ENCODE results near the gene INPP4B. TPM values are rescaled to one million over a fixed set of nuclear protein-coding genes. Genes with fewer than 3 reads are reported as not detected.

INPP4B gene
- polyA plus RNA-seq, 1 of the 3 experiments (the other 2 are of a cell fraction), result 0.08 TPM

DNA sequence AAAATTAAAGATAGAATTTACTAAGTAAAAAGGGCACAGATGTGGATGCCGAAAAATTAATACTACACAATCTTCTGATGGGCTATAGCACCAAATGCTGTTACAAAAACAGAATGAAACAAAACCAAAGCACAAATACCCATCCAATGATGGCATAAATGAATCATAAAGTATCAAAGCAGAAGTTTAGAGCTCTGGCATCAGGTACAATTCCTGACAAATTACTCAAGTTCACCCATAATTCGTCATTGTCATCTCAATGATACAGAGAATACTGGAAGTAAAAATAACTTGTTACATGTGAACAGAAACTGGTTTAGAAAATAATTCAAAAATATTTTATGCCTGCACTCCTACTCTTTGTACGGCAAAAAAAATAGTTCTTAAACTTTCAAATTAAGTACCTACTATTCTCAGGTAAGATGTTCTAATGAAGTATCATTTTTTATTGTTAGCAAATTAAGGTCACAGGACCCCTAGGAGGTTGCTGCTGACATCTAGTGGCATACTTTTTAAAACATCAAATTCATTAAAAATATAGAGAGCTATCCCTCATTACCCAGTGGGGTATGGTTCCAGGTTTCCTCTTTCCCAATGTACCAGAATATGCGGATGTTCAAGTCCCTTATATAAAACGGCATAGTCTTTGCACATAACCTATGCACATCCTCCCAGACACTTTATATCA is 126.1 kb downstream of the INPP4B start:
- Histone ChIP-seq H3K9me2 (no peaks in the 10 kb centered on the region), H3K9ac (no peak overlapping the region), H3K4me2 (no peak overlapping the region), H4K20me1 (ENCODE audit: insufficient read depth) (no peaks in the 10 kb centered on the region), H2AFZ (ENCODE audit: low read depth) (0 out of 2 replicates have a peak overlapping the region, but pooled peaks have one; percentile 40), H3K4me1 (ENCODE audit: control insufficient read depth in 1 of 2, insufficient read depth in 2 of 2, low read depth in 1 of 2, low read length in 1 of 2) (no peaks in the 10 kb centered on the region), H3K79me2 (ENCODE audit: insufficient read depth) (no peaks in the 10 kb centered on the region), H3F3A (replicated peaks; ENCODE audit: insufficient read depth) (no peaks in the 10 kb centered on the region), H3K27me3 (ENCODE audit: insufficient read depth) (no peaks in the 10 kb centered on the region), H3K4me3 (ENCODE audit: low read depth in 2 of 2, low read length in 1 of 2) (no peak overlapping the region), H3K9me3 (no peaks in the 10 kb centered on the region), H3K36me3 (replicated peaks in 1 of 2; ENCODE audit: control insufficient read depth in 1 of 2, insufficient read depth in 2 of 2, low read length in 1 of 2) (no peaks in the 10 kb centered on the region), H3K27ac (ENCODE audit: low read depth in 2 of 2, low read length in 1 of 2) (no peak overlapping the region)
- ChIA-PET CTCF (interaction anchor here (0.7 to 5.1 kb wide), 12 partner anchors 9 to 1561 kb away, joined by 3 to 55 read pairs (median 4); no protein-coding TSS in a partner anchor), POLR2A (no interaction called here)
- DNase-seq, result peak; percentile 45
- WGBS (ENCODE audit: low lambda C conversion rate), result 61% methylated on average over 5 of the region's 5 CpGs
- TF ChIP-seq TEAD4 (IDR thresholded peaks at IDR 0.05; ENCODE audit: borderline replicate concordance, insufficient read depth) (no peak), EZH2phosphoT487 (IDR thresholded peaks at IDR 0.05; ENCODE audit: borderline replicate concordance, low read depth) (no peak), RAD21 (IDR thresholded peaks at IDR 0.05; ENCODE audit: low read length) (peak; percentile 76), SMC3 (IDR thresholded peaks at IDR 0.05; ENCODE audit: low read depth, low read length) (peak; percentile 65), FOXJ3 (CRISPR knock-in tag; IDR thresholded peaks at IDR 0.05) (no peak), MXI1 (IDR thresholded peaks at IDR 0.05; ENCODE audit: low read depth, low read length) (no peak)
- TF ChIP-seq, protein P1, sequence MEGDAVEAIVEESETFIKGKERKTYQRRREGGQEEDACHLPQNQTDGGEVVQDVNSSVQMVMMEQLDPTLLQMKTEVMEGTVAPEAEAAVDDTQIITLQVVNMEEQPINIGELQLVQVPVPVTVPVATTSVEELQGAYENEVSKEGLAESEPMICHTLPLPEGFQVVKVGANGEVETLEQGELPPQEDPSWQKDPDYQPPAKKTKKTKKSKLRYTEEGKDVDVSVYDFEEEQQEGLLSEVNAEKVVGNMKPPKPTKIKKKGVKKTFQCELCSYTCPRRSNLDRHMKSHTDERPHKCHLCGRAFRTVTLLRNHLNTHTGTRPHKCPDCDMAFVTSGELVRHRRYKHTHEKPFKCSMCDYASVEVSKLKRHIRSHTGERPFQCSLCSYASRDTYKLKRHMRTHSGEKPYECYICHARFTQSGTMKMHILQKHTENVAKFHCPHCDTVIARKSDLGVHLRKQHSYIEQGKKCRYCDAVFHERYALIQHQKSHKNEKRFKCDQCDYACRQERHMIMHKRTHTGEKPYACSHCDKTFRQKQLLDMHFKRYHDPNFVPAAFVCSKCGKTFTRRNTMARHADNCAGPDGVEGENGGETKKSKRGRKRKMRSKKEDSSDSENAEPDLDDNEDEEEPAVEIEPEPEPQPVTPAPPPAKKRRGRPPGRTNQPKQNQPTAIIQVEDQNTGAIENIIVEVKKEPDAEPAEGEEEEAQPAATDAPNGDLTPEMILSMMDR (IDR thresholded peaks at IDR 0.05), result peak; percentile 66
- TF ChIP-seq, protein P2, sequence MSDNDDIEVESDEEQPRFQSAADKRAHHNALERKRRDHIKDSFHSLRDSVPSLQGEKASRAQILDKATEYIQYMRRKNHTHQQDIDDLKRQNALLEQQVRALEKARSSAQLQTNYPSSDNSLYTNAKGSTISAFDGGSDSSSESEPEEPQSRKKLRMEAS (IDR thresholded peaks at IDR 0.05; ENCODE audit: low read depth), result no peak
- TF ChIP-seq, protein P3, sequence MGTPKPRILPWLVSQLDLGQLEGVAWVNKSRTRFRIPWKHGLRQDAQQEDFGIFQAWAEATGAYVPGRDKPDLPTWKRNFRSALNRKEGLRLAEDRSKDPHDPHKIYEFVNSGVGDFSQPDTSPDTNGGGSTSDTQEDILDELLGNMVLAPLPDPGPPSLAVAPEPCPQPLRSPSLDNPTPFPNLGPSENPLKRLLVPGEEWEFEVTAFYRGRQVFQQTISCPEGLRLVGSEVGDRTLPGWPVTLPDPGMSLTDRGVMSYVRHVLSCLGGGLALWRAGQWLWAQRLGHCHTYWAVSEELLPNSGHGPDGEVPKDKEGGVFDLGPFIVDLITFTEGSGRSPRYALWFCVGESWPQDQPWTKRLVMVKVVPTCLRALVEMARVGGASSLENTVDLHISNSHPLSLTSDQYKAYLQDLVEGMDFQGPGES (IDR thresholded peaks at IDR 0.05; ENCODE audit: low read depth, low read length), result no peak
- TF ChIP-seq, protein P4, sequence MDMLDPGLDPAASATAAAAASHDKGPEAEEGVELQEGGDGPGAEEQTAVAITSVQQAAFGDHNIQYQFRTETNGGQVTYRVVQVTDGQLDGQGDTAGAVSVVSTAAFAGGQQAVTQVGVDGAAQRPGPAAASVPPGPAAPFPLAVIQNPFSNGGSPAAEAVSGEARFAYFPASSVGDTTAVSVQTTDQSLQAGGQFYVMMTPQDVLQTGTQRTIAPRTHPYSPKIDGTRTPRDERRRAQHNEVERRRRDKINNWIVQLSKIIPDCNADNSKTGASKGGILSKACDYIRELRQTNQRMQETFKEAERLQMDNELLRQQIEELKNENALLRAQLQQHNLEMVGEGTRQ (IDR thresholded peaks at IDR 0.05; ENCODE audit: borderline replicate concordance, low read depth, low read length), result no peak

DNA sequence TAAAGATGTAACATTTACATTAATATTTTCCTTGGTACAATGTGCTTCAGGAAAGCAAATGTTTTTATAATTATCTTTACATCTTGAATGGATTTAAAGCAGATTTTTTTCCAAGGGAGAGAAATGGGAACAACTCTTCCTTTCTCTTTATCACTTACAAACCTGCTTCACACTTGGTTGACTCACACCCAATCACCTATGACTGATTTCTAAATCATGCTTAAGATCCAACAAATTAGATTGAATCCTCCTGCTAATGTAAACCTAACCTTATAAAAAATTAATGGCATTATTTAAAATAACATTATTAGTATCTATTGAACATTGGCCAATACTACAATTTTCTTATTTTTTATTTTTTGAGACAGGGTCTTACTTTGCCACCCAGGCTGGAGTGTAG is 127.1 kb downstream of the INPP4B start:
- CTCF ChIA-PET, result interaction anchor here (1.4 to 5.1 kb wide), 4 partner anchors 127 to 1560 kb away, joined by 3 to 55 read pairs (median 4); no protein-coding TSS in a partner anchor
- H3F3A ChIP-seq (replicated peaks; ENCODE audit: insufficient read depth), result no peaks in the 10 kb centered on the region
- H2AFZ ChIP-seq (ENCODE audit: low read depth), result no peak overlapping the region
- no peaks in the 10 kb centered on the region for H3K9me3 ChIP-seq
- no peaks in the 10 kb centered on the region for H3K9me2 ChIP-seq
- TF ChIP-seq NFIC (IDR thresholded peaks at IDR 0.05; ENCODE audit: borderline replicate concordance) (no peak), GABPA (IDR thresholded peaks at IDR 0.05; ENCODE audit: low read depth) (no peak), TAF1 (IDR thresholded peaks at IDR 0.05; ENCODE audit: borderline replicate concordance, low read depth, low read length) (no peak), NRF1 (IDR thresholded peaks at IDR 0.05; ENCODE audit: low read depth, low read length) (no peak), GATA2 (CRISPR knock-in tag; IDR thresholded peaks at IDR 0.05) (no peak), FOXM1 (IDR thresholded peaks at IDR 0.05; ENCODE audit: low read depth) (no peak), RAD21 (IDR thresholded peaks at IDR 0.05; ENCODE audit: low read length) (no peak)
- TF ChIP-seq, protein P2 (IDR thresholded peaks at IDR 0.05; ENCODE audit: low read depth), result no peak
- no peak overlapping the region for H3K4me3 ChIP-seq (ENCODE audit: low read depth in 2 of 2, low read length in 1 of 2)
- no peaks in the 10 kb centered on the region for H3K4me1 ChIP-seq (ENCODE audit: control insufficient read depth in 1 of 2, insufficient read depth in 2 of 2, low read depth in 1 of 2, low read length in 1 of 2)
- H3K27ac ChIP-seq (ENCODE audit: low read depth in 2 of 2, low read length in 1 of 2), result no peak overlapping the region
- H3K79me2 ChIP-seq (ENCODE audit: insufficient read depth), result no peaks in the 10 kb centered on the region
- H3K36me3 ChIP-seq (replicated peaks in 1 of 2; ENCODE audit: control insufficient read depth in 1 of 2, insufficient read depth in 2 of 2, low read length in 1 of 2), result no peaks in the 10 kb centered on the region
- H3K9ac ChIP-seq, result no peak overlapping the region
- no peak overlapping the region for H3K4me2 ChIP-seq
- POLR2A ChIA-PET, result no interaction called here
- no peak for DNase-seq
- H3K27me3 ChIP-seq (ENCODE audit: insufficient read depth), result no peaks in the 10 kb centered on the region
- H4K20me1 ChIP-seq (ENCODE audit: insufficient read depth), result no peaks in the 10 kb centered on the region
